22Rv1 (cell line): Measurements from ENCODE around the gene MLLT3.

ENCODE experiments used
- CTCF ChIP-seq: fragments of 450-650 bp; IDR thresholded peaks from 2 replicates; pipeline ENCODE4 v1.5.1; 2017; ENCODE audit warnings: mild to moderate bottlenecking
- ZFX ChIP-seq: fragments of 450-650 bp; IDR thresholded peaks from 2 replicates; pipeline ENCODE4 v1.6.1; 2017; ENCODE audit warnings: antibody characterized with exemption, borderline replicate concordance

- TF ChIP-seq CTCF (0 out of 2 replicates have a peak, but pooled peaks have one; percentile 10), ZFX (no peak)
Measured at GRCh38 chr9:20369391-20369790, 252.9 kb downstream of the MLLT3 start.
